ENCODE data around the gene SYNE2. TPM values are rescaled to one million over a fixed set of nuclear protein-coding genes. Genes with fewer than 3 reads are reported as not detected.

SYNE2 gene
- total RNA-seq, 1 experiment from 2014 or later = 25.9 TPM

DNA sequence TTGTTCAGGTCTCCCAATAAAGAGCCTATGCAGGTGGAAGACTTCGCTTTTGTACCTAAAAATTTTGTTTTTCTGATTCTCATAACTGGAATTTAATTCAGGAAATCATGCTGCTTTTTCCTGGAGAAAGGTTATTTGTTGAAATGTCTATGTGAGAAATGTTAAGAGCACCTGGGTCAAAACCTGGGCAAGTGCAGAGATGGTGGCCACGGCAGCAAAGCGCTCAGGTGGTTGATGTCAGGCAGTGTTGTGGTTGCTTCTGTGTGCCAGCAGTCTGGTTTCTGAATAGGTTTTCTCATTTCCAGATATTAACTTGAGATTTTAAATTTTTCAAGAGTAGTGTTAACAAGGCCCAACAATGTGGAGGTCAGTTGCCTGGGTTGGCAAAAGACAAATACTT is 345.2 kb downstream of the SYNE2 start:
- Histone ChIP-seq H2AFZ (ENCODE audit: low read length) (no peak overlapping the region), H3K9ac (ENCODE audit: low read length) (peak overlapping the region; percentile 64), H3K27me3 (ENCODE audit: low read length) (no peaks in the 10 kb centered on the region), H3K4me3 (ENCODE audit: low read length) (peak overlapping the region; percentile 63), H3K27ac (ENCODE audit: low read length) (peak overlapping the region; percentile 84), H3K4me1 (ENCODE audit: low read length) (peaks cover 80% of the 10 kb centered on the region), H3K9me3 (ENCODE audit: low read length) (no peaks in the 10 kb centered on the region), H3K36me3 (ENCODE audit: insufficient read depth, low read length) (no peaks in the 10 kb centered on the region), H3K9me2 (replicated peaks; ENCODE audit: insufficient read depth, low read length) (no peaks in the 10 kb centered on the region), H4K20me1 (ENCODE audit: insufficient read depth, low read depth, low read length) (no peaks in the 10 kb centered on the region), H3K4me2 (ENCODE audit: low read depth, low read length, poor library complexity, severe bottlenecking) (peak overlapping the region; percentile 79), H3K79me2 (ENCODE audit: low read length) (peaks cover 26% of the 10 kb centered on the region)
- no peak for DNase-seq

DNA sequence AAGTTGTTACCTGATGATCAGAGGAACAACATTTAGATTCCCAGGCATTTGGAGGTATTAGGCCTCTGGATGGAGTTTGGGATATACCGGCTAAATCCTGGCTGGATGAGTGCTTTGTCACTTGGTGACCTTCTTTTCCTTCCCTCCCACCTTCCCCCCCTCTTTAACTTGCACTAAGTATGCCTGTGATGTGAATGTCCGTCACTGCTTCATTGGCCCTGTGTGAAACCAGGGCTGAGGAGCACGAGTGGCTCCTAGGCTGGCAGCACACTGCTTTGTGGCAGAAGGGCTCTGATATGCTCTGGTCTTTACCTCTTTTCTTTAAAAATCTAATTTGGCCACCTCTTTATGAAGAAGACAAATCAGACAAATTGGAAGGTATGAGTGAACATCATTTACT is 345.7 kb downstream of the SYNE2 start:
- Histone ChIP-seq H3K9me3 (ENCODE audit: low read length) (no peaks in the 10 kb centered on the region), H2AFZ (ENCODE audit: low read length) (no peak overlapping the region), H4K20me1 (ENCODE audit: insufficient read depth, low read depth, low read length) (no peaks in the 10 kb centered on the region), H3K9me2 (replicated peaks; ENCODE audit: insufficient read depth, low read length) (no peaks in the 10 kb centered on the region), H3K4me3 (ENCODE audit: low read length) (peak overlapping the region; percentile 63), H3K36me3 (ENCODE audit: insufficient read depth, low read length) (no peaks in the 10 kb centered on the region), H3K4me1 (ENCODE audit: low read length) (peaks cover 85% of the 10 kb centered on the region), H3K27ac (ENCODE audit: low read length) (peak overlapping the region; percentile 84), H3K79me2 (ENCODE audit: low read length) (peaks cover 26% of the 10 kb centered on the region), H3K9ac (ENCODE audit: low read length) (peak overlapping the region; percentile 64), H3K27me3 (ENCODE audit: low read length) (no peaks in the 10 kb centered on the region), H3K4me2 (ENCODE audit: low read depth, low read length, poor library complexity, severe bottlenecking) (peak overlapping the region; percentile 79)
- DNase-seq = no peak

DNA sequence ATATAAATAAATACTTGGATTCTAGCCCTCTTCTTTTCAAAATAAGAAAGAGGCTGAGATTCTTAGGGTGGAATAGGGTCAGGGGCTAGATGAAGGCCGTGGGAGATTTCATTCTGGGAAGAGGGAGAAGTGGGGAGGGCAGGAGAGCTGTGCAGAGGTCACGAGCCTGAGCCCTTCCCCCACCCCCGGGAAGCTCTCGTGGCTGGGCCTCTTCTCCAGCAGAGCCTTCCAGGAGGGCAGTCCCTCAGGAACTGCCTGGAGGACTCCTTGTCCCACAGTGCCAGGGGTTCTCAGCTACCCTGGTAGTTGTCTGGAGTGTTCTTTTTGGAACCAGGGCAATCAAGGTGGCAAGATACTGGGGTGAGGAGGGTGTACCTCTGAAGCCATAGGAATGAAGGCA is 347.4 kb downstream of the SYNE2 start:
- H3K27ac ChIP-seq (ENCODE audit: low read length) = peak overlapping the region; percentile 40
- no peak overlapping the region for H2AFZ ChIP-seq (ENCODE audit: low read length)
- H3K9me3 ChIP-seq (ENCODE audit: low read length) = no peaks in the 10 kb centered on the region
- H3K4me2 ChIP-seq (ENCODE audit: low read depth, low read length, poor library complexity, severe bottlenecking) = no peak overlapping the region
- H3K36me3 ChIP-seq (ENCODE audit: insufficient read depth, low read length) = no peaks in the 10 kb centered on the region; the same call in 1 of the 2 replicates
- no peak overlapping the region for H3K4me3 ChIP-seq (ENCODE audit: low read length)
- H3K9ac ChIP-seq (ENCODE audit: low read length) = no peak overlapping the region
- DNase-seq = no peak
- no peaks in the 10 kb centered on the region for H4K20me1 ChIP-seq (ENCODE audit: insufficient read depth, low read depth, low read length)
- H3K4me1 ChIP-seq (ENCODE audit: low read length) = peaks cover 92% of the 10 kb centered on the region
- peaks cover 34% of the 10 kb centered on the region for H3K79me2 ChIP-seq (ENCODE audit: low read length)
- H3K27me3 ChIP-seq (ENCODE audit: low read length) = no peaks in the 10 kb centered on the region
- H3K9me2 ChIP-seq (replicated peaks; ENCODE audit: insufficient read depth, low read length) = no peaks in the 10 kb centered on the region

DNA sequence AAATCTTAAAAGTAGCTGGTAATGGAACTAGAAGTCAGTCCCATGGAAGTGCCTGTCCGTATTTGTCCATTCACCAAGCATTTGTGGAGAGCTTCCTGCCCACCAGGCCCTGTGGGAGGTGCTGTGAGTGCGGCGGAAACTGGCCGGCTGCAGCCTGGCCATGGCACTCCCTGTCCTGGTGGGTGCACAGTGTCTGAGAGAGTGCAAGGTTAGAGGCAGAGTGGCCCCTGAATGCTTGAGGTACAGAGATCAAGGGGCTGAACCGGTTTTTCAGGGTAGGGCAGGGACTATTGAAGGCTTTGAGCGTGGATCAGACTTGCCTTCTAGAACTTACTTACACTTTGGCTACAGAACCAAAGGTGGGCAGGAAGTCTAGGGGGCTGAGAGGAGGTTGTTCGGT is 348.5 kb downstream of the SYNE2 start:
- Histone ChIP-seq H3K9me2 (replicated peaks; ENCODE audit: insufficient read depth, low read length) (no peaks in the 10 kb centered on the region), H3K36me3 (ENCODE audit: insufficient read depth, low read length) (no peaks in the 10 kb centered on the region; the same call in 1 of the 2 replicates)

DNA sequence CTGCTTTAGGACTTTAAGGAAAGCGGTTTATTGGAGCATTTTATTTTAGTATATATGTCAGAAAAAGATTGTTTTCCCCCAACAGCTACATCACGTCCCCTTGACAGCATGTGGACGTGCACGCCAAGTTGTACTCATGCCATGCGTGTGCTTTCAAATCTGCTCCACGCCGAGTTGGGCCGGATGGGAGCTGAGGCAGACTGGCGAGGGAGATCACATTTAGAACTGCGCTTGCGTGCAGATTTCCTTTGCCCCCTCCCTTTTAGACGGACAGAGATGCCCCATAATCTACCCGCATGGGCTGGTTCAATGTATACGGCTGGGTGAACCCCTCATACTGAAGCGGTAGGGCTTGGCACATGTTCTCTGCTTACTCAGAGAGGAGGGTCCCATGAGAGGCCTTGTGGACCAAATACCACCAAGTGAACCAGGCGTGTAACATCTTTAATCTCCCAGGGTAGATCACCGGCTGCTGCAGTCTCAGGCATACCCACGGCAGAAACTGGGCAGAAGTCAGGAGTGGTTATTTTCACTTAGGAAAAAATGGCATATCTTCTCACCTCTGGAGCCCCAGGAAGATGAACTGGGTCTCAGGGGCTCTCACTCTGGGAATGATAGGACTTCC is 349.2 kb downstream of the SYNE2 start:
- no peaks in the 10 kb centered on the region for H3K9me3 ChIP-seq (ENCODE audit: low read length)
- no peak overlapping the region for H3K4me3 ChIP-seq (ENCODE audit: low read length)
- H3K4me1 ChIP-seq (ENCODE audit: low read length) = peaks cover 92% of the 10 kb centered on the region
- no peak for DNase-seq
- peaks cover 42% of the 10 kb centered on the region for H3K79me2 ChIP-seq (ENCODE audit: low read length)
- H3K36me3 ChIP-seq (ENCODE audit: insufficient read depth, low read length) = no peaks in the 10 kb centered on the region; the same call in 1 of the 2 replicates
- no peak overlapping the region for H2AFZ ChIP-seq (ENCODE audit: low read length)
- H3K27ac ChIP-seq (ENCODE audit: low read length) = peak overlapping the region; percentile 76
- no peak overlapping the region for H3K4me2 ChIP-seq (ENCODE audit: low read depth, low read length, poor library complexity, severe bottlenecking)
- no peak overlapping the region for H3K9ac ChIP-seq (ENCODE audit: low read length)
- H3K27me3 ChIP-seq (ENCODE audit: low read length) = no peaks in the 10 kb centered on the region
- no peaks in the 10 kb centered on the region for H3K9me2 ChIP-seq (replicated peaks; ENCODE audit: insufficient read depth, low read length)
- no peaks in the 10 kb centered on the region for H4K20me1 ChIP-seq (ENCODE audit: insufficient read depth, low read depth, low read length)

More for the DNA sequence above, 348.5 kb downstream of the SYNE2 start:
- H3K27me3 ChIP-seq (ENCODE audit: low read length) = no peaks in the 10 kb centered on the region
- no peak overlapping the region for H3K4me3 ChIP-seq (ENCODE audit: low read length)
- peaks cover 39% of the 10 kb centered on the region for H3K79me2 ChIP-seq (ENCODE audit: low read length)
- H3K4me2 ChIP-seq (ENCODE audit: low read depth, low read length, poor library complexity, severe bottlenecking) = no peak overlapping the region
- H3K9me3 ChIP-seq (ENCODE audit: low read length) = no peaks in the 10 kb centered on the region
- H3K4me1 ChIP-seq (ENCODE audit: low read length) = peaks cover 92% of the 10 kb centered on the region
- no peaks in the 10 kb centered on the region for H4K20me1 ChIP-seq (ENCODE audit: insufficient read depth, low read depth, low read length)
- peak overlapping the region; percentile 40 for H3K27ac ChIP-seq (ENCODE audit: low read length)
- no peak overlapping the region for H3K9ac ChIP-seq (ENCODE audit: low read length)
- DNase-seq = no peak
- H2AFZ ChIP-seq (ENCODE audit: low read length) = no peak overlapping the region

DNA sequence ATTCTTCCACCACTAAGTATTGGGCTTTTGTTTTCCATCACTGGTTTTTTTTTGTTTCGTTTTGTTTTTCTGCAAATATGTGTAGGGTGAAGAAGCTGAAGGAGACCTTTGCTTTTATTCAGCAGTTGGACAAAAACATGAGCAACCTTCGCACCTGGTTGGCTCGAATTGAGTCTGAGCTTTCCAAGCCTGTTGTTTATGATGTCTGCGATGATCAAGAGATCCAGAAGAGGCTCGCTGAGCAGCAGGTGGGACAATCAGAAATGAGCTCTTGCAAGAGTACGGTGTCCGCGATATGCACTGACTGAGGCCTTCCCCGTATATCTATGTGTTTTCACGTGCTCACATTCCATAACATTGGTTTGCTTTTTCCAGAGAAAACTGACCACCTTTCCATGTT is 349.9 kb downstream of the SYNE2 start:
- no peaks in the 10 kb centered on the region for H4K20me1 ChIP-seq (ENCODE audit: insufficient read depth, low read depth, low read length)
- H3K9me3 ChIP-seq (ENCODE audit: low read length) = no peaks in the 10 kb centered on the region
- no peaks in the 10 kb centered on the region for H3K9me2 ChIP-seq (replicated peaks; ENCODE audit: insufficient read depth, low read length)
- H3K4me1 ChIP-seq (ENCODE audit: low read length) = peaks cover 92% of the 10 kb centered on the region
- H3K9ac ChIP-seq (ENCODE audit: low read length) = no peak overlapping the region
- no peaks in the 10 kb centered on the region for H3K27me3 ChIP-seq (ENCODE audit: low read length)
- H3K4me2 ChIP-seq (ENCODE audit: low read depth, low read length, poor library complexity, severe bottlenecking) = no peak overlapping the region
- H3K27ac ChIP-seq (ENCODE audit: low read length) = peak overlapping the region; percentile 76
- H3K79me2 ChIP-seq (ENCODE audit: low read length) = peaks cover 43% of the 10 kb centered on the region
- no peak for DNase-seq
- H3K4me3 ChIP-seq (ENCODE audit: low read length) = no peak overlapping the region
- H2AFZ ChIP-seq (ENCODE audit: low read length) = no peak overlapping the region
- H3K36me3 ChIP-seq (ENCODE audit: insufficient read depth, low read length) = no peaks in the 10 kb centered on the region; the same call in 1 of the 2 replicates

DNA sequence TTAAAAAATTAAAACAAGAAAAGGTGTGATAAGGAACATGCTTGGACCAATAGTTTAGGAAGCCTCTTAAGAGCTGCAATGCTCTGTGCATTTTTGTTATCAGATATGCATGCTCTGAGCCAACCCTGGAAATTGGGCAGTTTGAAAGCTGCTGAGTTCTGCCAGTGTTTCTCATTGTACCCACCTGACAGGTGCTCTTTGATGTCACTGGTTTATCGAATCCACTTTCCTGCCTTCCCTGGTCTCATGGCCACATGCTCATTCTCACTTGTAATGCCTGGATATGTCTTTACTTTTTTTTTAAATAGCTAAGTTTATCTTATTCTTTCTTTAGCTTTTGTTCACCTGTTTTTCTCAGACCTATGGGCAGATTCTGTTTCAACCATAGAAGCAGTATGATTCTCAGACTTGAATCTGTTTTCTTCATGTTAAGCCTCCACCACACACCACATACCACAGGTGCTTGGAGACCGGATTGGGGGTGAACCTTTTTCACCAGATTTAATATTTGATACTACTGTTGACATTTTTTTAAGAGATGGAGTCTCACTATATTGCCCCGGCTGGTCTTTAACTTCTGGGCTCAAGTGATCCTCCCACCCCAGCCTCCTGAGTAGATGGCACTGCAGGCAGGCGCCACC is 350.7 kb downstream of the SYNE2 start:
- H3K27me3 ChIP-seq (ENCODE audit: low read length) = no peaks in the 10 kb centered on the region
- H3K9me2 ChIP-seq (replicated peaks; ENCODE audit: insufficient read depth, low read length) = no peaks in the 10 kb centered on the region
- peak overlapping the region; percentile 76 for H3K27ac ChIP-seq (ENCODE audit: low read length)
- peaks cover 43% of the 10 kb centered on the region for H3K79me2 ChIP-seq (ENCODE audit: low read length)
- peaks cover 3% of the 10 kb centered on the region; the same call in 1 of the 2 replicates for H3K36me3 ChIP-seq (ENCODE audit: insufficient read depth, low read length)
- no peak for DNase-seq
- H3K4me3 ChIP-seq (ENCODE audit: low read length) = no peak overlapping the region
- no peak overlapping the region for H2AFZ ChIP-seq (ENCODE audit: low read length)
- no peaks in the 10 kb centered on the region for H4K20me1 ChIP-seq (ENCODE audit: insufficient read depth, low read depth, low read length)
- no peak overlapping the region for H3K4me2 ChIP-seq (ENCODE audit: low read depth, low read length, poor library complexity, severe bottlenecking)
- H3K9me3 ChIP-seq (ENCODE audit: low read length) = no peaks in the 10 kb centered on the region
- peaks cover 92% of the 10 kb centered on the region for H3K4me1 ChIP-seq (ENCODE audit: low read length)
- no peak overlapping the region for H3K9ac ChIP-seq (ENCODE audit: low read length)

DNA sequence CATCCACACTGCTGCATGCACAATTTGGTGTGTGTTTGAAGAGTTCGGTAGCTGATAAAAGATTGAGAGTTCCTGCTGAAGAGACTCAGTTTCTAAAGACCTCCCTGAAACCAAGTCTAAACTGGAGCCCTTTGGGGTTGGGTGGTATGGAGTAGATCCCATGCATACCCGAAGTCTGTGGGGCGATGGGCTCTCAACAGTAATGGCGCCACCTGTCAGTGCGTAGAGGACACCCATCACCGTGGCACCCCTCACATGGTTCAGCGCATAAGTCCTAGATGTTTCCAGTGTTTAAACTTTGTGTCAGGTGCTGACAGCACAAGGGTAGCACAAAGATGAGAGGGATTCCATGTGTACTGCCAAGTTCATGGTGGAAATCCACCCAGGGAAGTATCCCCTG is 355.5 kb downstream of the SYNE2 start:
- no peaks in the 10 kb centered on the region for H3K9me3 ChIP-seq (ENCODE audit: low read length)
- peaks cover 72% of the 10 kb centered on the region for H3K79me2 ChIP-seq (ENCODE audit: low read length)
- peaks cover 27% of the 10 kb centered on the region; the same call in 1 of the 2 replicates for H3K36me3 ChIP-seq (ENCODE audit: insufficient read depth, low read length)
- H3K4me3 ChIP-seq (ENCODE audit: low read length) = no peak overlapping the region
- H3K9me2 ChIP-seq (replicated peaks; ENCODE audit: insufficient read depth, low read length) = no peaks in the 10 kb centered on the region
- H3K4me2 ChIP-seq (ENCODE audit: low read depth, low read length, poor library complexity, severe bottlenecking) = no peak overlapping the region
- peak overlapping the region; percentile 76 for H3K27ac ChIP-seq (ENCODE audit: low read length)
- no peak overlapping the region for H3K9ac ChIP-seq (ENCODE audit: low read length)
- DNase-seq = no peak
- no peak overlapping the region for H2AFZ ChIP-seq (ENCODE audit: low read length)
- no peaks in the 10 kb centered on the region for H3K27me3 ChIP-seq (ENCODE audit: low read length)
- peaks cover 100% of the 10 kb centered on the region for H3K4me1 ChIP-seq (ENCODE audit: low read length)
- no peaks in the 10 kb centered on the region for H4K20me1 ChIP-seq (ENCODE audit: insufficient read depth, low read depth, low read length)
